GM12892 (cell line): Measurements from ENCODE around the gene NFE2.

Source experiments
- POLR2A ChIP-seq: IDR thresholded peaks from 2 replicates; pipeline ENCODE4 v1.6.1; 2011; ENCODE audit warnings: low read depth, low read length, control low read depth
- POLR2AphosphoS5 ChIP-seq: IDR thresholded peaks from 2 replicates; pipeline ENCODE4 v1.6.1; 2011; ENCODE audit warnings: low read depth, low read length, control low read depth

GRCh38 chr12:54349036-54349435 lies 48.2 kb upstream of the NFE2 start:
- TF ChIP-seq POLR2AphosphoS5 (no peak), POLR2A (no peak)
